ENCODE measurements around the gene ROMO1. TPM values are rescaled to one million over a fixed set of nuclear protein-coding genes. Genes with fewer than 3 reads are reported as not detected.

Gene ROMO1
- total RNA-seq, 2 experiments from 2014 or later = 32.9 to 35.8 TPM

DNA sequence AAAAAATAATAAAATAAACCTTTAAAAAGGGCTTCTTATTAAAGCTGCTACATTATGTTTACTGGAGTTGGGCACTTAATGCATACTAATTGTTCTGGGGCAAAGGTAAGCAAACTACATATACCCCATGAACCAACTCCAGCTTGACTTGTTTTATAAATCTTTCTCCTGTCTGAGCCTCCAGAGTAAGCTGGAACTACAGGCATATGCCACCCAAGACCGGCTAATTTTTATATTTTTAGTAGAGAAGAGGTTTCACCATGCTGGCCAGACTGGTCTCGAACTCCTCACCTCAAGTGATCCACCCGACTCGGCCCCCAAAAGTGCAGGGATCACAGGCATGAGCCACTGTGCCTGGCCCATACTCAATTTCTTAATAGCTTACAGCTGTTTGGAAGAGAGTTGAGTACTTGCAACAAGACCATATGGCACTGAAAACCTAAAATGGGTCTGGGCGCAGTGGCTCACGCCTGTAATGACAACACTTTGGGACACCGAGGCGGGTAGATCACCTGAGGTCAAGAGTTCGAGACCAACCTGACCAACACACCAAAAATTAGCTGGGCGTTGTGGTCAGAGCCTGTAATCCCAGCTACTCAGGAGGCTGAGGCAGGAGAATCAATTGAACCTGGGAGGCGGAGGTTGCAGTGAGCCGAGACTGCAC is 19.9 kb downstream of the ROMO1 start:
- peaks cover 51% of the 10 kb centered on the region for H3K4me1 Mint-ChIP-seq (ENCODE audit: low read depth)

GRCh38 chr20:35719717-35720116 is 20.5 kb downstream of the ROMO1 start:
- Mint-ChIP-seq H3K27me3 (no peaks in the 10 kb centered on the region), H3K36me3 (ENCODE audit: low read depth) (peaks cover 99% of the 10 kb centered on the region), H3K4me3 (no peak overlapping the region), H3K9me3 (no peaks in the 10 kb centered on the region), H3K27ac (no peak overlapping the region), H3K4me1 (ENCODE audit: low read depth) (peaks cover 51% of the 10 kb centered on the region)
- intact Hi-C loops (cut with DNase I, micrococcal nuclease) = loop anchor here (5.0 to 10.0 kb wide), 3 partner anchors 55 to 1175 kb away; partner anchors contain the start of gene PHF20 (in 1 of the 2)
- TF ChIP-seq, protein P1, sequence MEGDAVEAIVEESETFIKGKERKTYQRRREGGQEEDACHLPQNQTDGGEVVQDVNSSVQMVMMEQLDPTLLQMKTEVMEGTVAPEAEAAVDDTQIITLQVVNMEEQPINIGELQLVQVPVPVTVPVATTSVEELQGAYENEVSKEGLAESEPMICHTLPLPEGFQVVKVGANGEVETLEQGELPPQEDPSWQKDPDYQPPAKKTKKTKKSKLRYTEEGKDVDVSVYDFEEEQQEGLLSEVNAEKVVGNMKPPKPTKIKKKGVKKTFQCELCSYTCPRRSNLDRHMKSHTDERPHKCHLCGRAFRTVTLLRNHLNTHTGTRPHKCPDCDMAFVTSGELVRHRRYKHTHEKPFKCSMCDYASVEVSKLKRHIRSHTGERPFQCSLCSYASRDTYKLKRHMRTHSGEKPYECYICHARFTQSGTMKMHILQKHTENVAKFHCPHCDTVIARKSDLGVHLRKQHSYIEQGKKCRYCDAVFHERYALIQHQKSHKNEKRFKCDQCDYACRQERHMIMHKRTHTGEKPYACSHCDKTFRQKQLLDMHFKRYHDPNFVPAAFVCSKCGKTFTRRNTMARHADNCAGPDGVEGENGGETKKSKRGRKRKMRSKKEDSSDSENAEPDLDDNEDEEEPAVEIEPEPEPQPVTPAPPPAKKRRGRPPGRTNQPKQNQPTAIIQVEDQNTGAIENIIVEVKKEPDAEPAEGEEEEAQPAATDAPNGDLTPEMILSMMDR (IDR thresholded peaks at IDR 0.05) = no peak
- POLR2A ChIA-PET = interaction anchor here (0.6 to 5.3 kb wide), 12 partner anchors 8 to 235 kb away, joined by 3 to 32 read pairs (median 4); partner anchors contain the start of genes NFS1, PHF20, RBM39 and ROMO1
- DNase-seq (no peak), ATAC-seq (ENCODE audit: poor library complexity) (no peak)
- no peaks in the 10 kb centered on the region for H3K27me3 ChIP-seq (ENCODE audit: control insufficient read depth in 1 of 2, insufficient read depth in 2 of 2, low read length in 2 of 2)
- H3K4me1 ChIP-seq (ENCODE audit: insufficient read depth, low read length) = peaks cover 53% of the 10 kb centered on the region
- no peak overlapping the region for H3K27ac ChIP-seq (ENCODE audit: low read depth in 1 of 2, low read length in 2 of 2)
- H3K36me3 ChIP-seq (ENCODE audit: insufficient read depth, low read length) = peaks cover 100% of the 10 kb centered on the region
- CTCF ChIA-PET = interaction anchor here (0.6 to 1.8 kb wide), 3 partner anchors 12 to 127 kb away, joined by 3 to 4 read pairs (median 3); no protein-coding TSS in a partner anchor
- H3K9me3 ChIP-seq (ENCODE audit: control insufficient read depth in 1 of 2, insufficient read depth in 1 of 2, low read length in 2 of 2) = no peaks in the 10 kb centered on the region
- no peak overlapping the region for H3K4me3 ChIP-seq (ENCODE audit: low read length)

More for the DNA sequence above, 19.9 kb downstream of the ROMO1 start:
- ATAC-seq (ENCODE audit: poor library complexity) (no peak), DNase-seq (no peak)
- peaks cover 53% of the 10 kb centered on the region for H3K4me1 ChIP-seq (ENCODE audit: insufficient read depth, low read length)
- CTCF ChIA-PET = interaction anchor here (0.6 to 1.8 kb wide), 9 partner anchors 10 to 177 kb away, joined by 3 to 4 read pairs (median 3); no protein-coding TSS in a partner anchor
- no peaks in the 10 kb centered on the region for H3K27me3 ChIP-seq (ENCODE audit: control insufficient read depth in 1 of 2, insufficient read depth in 2 of 2, low read length in 2 of 2)
- H3K27me3 Mint-ChIP-seq = no peaks in the 10 kb centered on the region
- peak overlapping the region; percentile 27 for H3K27ac Mint-ChIP-seq
- TF ChIP-seq, protein P1 (IDR thresholded peaks at IDR 0.05) = no peak
- peaks cover 99% of the 10 kb centered on the region for H3K36me3 Mint-ChIP-seq (ENCODE audit: low read depth)
- intact Hi-C loops (cut with DNase I, micrococcal nuclease) = no loop called here
- no peaks in the 10 kb centered on the region for H3K9me3 ChIP-seq (ENCODE audit: control insufficient read depth in 1 of 2, insufficient read depth in 1 of 2, low read length in 2 of 2)
- no peak overlapping the region for H3K27ac ChIP-seq (ENCODE audit: low read depth in 1 of 2, low read length in 2 of 2)
- POLR2A ChIA-PET = interaction anchor here (0.6 to 5.3 kb wide), 12 partner anchors 8 to 234 kb away, joined by 3 to 32 read pairs (median 4); partner anchors contain the start of genes NFS1, PHF20, RBM39 and ROMO1
- H3K4me3 ChIP-seq (ENCODE audit: low read length) = no peak overlapping the region
- H3K9me3 Mint-ChIP-seq = no peaks in the 10 kb centered on the region
- H3K36me3 ChIP-seq (ENCODE audit: insufficient read depth, low read length) = peaks cover 100% of the 10 kb centered on the region
- no peak overlapping the region for H3K4me3 Mint-ChIP-seq

DNA sequence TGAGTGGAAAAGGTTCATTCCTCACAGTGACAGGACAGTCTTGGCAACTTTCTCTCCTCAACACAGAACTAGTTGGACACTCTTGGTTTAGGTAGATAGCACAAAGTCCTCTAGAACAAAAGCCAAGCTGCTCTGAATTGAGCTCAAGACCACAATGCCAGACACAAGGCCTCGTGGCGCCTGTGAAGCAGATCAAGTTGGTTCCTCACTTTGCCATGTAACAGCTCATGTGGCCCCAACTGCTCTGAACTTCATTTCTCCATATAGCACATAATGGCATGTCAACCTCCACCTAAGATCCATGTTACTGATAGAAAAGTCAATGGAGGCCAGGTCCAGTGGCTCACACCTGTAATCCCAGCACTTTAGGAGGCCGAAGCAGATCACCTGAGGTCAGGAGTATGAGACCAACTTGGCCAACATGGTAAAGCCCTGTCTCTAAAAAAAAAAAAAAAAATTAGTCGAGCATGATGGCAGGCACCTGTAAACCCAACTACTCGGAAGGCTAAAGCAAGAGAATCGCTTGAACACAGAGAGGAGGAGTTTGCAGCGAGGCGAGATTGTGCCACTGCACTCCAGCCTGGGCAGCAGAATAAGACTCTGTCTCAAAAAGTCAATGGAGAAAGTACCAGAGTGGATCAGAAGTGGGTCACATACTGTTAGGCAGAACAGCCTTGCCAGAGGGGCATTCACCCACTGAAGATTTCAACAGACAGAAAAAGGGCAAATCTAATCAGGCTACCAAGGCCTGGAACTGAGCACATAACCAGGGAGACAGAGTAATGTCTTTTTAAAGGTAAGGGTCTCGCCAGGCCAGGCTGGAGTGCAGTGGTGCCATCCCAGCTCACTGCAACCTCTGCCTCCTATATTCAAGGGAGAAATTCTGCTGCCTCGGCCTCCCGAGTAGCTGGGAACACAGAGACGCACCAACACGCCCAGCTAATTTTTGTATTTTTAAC is 21.2 kb downstream of the ROMO1 start:
- peaks cover 49% of the 10 kb centered on the region for H3K4me1 ChIP-seq (ENCODE audit: insufficient read depth, low read length)
- POLR2A ChIA-PET = interaction anchor here (0.6 to 5.3 kb wide), 11 partner anchors 9 to 236 kb away, joined by 3 to 32 read pairs (median 3); partner anchors contain the start of genes NFS1, PHF20, RBM39 and ROMO1
- peak overlapping the region; percentile 24 for H3K27ac Mint-ChIP-seq
- H3K4me3 Mint-ChIP-seq = no peak overlapping the region
- H3K27me3 Mint-ChIP-seq = no peaks in the 10 kb centered on the region
- H3K4me3 ChIP-seq (ENCODE audit: low read length) = no peak overlapping the region
- CTCF ChIA-PET = interaction anchor here (0.6 to 1.8 kb wide), 3 partner anchors 13 to 126 kb away, joined by 3 to 4 read pairs (median 3); no protein-coding TSS in a partner anchor
- ATAC-seq (ENCODE audit: poor library complexity) = no peak
- no peak overlapping the region for H3K27ac ChIP-seq (ENCODE audit: low read depth in 1 of 2, low read length in 2 of 2)
- no peaks in the 10 kb centered on the region for H3K27me3 ChIP-seq (ENCODE audit: control insufficient read depth in 1 of 2, insufficient read depth in 2 of 2, low read length in 2 of 2)
- no peaks in the 10 kb centered on the region for H3K9me3 Mint-ChIP-seq
- peaks cover 52% of the 10 kb centered on the region for H3K4me1 Mint-ChIP-seq (ENCODE audit: low read depth)
- H3K36me3 Mint-ChIP-seq (ENCODE audit: low read depth) = peaks cover 99% of the 10 kb centered on the region
- no peaks in the 10 kb centered on the region for H3K9me3 ChIP-seq (ENCODE audit: control insufficient read depth in 1 of 2, insufficient read depth in 1 of 2, low read length in 2 of 2)
- H3K36me3 ChIP-seq (ENCODE audit: insufficient read depth, low read length) = peaks cover 100% of the 10 kb centered on the region
- no peak for DNase-seq
- TF ChIP-seq, protein P1 (IDR thresholded peaks at IDR 0.05) = no peak
- intact Hi-C loops (cut with DNase I, micrococcal nuclease) = loop anchor here (5.0 to 10.0 kb wide), 3 partner anchors 54 to 1174 kb away; partner anchors contain the start of gene PHF20 (in 1 of the 2)

Data from CD4-positive, alpha-beta T cell (primary cell).